B cell (primary cell): ENCODE results near the gene FMN1.

Source experiments
- CTCF ChIP-seq: fragments of 200-600 bp; IDR thresholded peaks from one replicate; pipeline ENCODE4 v1.8.0; 2022; ENCODE audit warnings: antibody characterized with exemption, mild to moderate bottlenecking
- EZH2 ChIP-seq: IDR thresholded peaks from 2 replicates; pipeline ENCODE4 v1.6.1; 2012; ENCODE audit warnings: borderline replicate concordance, low read depth, mild to moderate bottlenecking, moderate library complexity, low read length; ENCODE audit not compliant: insufficient read depth, poor library complexity, severe bottlenecking

GRCh38 chr15:33242165-33242564, 47.7 kb upstream of the FMN1 start:
- TF ChIP-seq CTCF (no peak), EZH2 (no peak)
